ENCODE data around the gene CGB8. TPM values are rescaled to one million over a fixed set of nuclear protein-coding genes. Genes with fewer than 3 reads are reported as not detected.

CGB8 gene
- not detected in 2 replicates for total RNA-seq

GRCh38 chr19:49049011-49049410, at the start of gene CGB8:
CGB8 (minus strand) TSS chr19:49049111; CDS start chr19:49048739, 372 bp downstream.

DNA sequence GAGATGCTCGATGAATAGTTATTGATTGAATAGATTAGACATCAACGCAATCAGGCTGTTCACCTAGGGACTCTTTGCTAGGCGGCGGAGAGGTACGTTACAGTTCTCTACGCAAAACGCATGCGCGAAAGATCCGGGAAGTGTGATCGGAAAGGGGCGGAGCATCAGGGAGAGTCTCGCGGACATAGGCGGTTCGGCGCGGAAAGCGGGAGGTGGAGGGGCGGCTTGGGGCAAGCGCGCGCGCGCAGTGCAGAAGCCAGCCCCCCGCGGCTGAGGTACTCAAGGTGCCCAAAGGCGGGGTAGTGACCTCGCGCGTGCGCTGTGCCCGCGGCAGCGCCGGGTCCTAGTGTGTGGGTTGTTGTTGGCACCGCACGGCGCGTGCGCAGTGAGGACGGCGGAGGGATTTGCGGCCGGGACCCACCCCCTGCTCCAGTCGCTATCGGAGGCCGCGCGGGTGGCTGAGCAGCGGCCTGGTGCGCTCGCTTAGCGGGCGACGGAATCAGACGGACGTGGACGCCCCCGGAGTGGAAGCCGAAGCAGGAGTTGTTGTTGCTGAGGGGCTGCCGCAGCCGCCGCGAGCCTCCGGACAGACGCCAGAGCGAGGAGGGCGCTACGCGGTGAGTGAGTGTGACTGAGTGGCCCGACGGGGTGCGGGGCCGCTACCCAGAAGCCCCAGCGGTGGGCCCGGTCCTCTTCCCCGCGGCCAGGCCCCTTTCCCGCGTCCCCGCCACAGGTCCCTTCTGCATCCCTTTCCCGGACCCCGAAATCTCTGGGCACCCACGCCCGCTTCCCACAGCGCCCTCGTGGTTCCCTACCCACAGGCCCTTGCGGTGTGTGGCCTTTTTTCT, 36.3 kb upstream of the CGB8 start, which contains the start of gene SNRNP70:
SNRNP70 (plus strand) TSS at position 432 of the 848 bp plus-strand sequence. CDS start 964 bp downstream, outside the sequence.

DNA sequence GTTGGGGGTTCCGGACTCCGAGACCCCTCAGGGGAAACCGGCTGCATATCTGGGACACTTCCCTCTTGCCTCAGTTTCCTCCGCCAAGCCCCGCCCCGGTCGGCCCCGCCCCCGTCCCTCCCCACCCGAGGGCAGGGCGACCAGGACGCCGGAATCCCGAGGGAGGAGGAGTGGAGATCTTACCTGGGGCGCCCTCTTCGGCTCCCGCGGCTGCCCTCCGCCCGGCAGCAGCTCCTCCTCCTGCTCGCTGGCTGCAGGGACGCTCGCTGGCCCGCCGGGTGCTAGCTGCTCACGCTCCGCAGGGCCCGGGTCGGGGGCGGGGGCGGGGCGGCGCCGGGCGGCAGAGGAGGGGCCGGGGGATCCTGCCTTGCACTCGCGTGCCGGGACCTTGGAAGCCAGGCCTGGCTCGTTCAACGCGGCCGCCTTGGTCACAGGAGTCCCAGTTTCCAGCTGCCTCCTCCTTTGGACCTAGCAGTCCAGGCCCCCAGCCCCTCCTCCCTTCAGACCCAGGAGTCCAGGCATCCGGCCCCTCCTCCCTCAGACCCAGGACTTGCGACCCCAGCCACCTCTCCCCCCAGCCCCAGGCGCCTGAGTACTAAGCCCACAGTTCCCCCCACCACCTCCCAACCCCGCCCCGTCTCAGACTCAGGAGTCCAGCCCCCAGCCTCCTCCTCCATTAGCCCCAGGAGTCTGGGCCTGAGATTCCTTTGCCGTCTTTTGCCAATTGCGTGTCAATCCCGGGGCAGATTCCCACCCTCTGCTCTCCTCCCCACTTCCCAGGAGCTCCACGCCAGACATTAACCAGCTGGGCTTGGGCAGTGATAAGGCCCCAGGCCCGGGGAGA, 16.1 kb upstream of the CGB8 start, which contains the start of gene NTF4:
NTF4 (minus strand) TSS at position 51 of the 844 bp plus-strand sequence. CDS start 2,821 bp downstream, outside the sequence.

DNA sequence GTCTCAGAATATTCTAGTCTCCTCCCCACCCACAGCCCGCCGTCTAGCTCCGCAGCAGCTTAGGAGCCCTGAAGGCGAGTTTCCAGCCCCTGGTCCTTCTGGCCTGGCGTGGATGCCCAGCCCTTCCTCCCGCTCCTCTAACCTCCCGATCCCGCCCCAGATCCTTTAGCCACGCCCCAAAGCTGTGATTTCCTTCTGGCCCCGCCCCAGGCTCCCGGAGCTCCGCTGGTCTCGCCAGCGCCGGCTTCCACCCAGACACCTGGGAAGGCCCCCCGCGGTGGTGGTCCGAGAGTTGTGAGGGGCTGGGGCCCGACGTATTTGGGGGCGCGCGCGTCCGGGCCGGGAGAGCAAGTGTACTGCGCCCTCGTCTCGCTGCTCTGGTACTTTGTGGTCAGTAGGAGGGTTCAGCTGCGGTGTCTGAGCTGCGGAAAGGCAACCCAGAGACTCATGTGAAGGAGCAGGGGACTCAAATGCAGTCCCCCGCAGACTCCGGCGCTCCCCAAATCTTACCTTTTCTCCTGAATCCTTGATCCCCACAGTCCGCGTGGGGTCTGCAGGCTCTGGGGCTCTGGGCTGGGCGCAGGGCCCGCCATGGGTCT, 8.8 kb upstream of the CGB8 start, which contains the start of gene CGB7:
CGB7 (minus strand) TSS at position 114 of the 599 bp plus-strand sequence. CDS start 2,374 bp downstream, outside the sequence.

DNA sequence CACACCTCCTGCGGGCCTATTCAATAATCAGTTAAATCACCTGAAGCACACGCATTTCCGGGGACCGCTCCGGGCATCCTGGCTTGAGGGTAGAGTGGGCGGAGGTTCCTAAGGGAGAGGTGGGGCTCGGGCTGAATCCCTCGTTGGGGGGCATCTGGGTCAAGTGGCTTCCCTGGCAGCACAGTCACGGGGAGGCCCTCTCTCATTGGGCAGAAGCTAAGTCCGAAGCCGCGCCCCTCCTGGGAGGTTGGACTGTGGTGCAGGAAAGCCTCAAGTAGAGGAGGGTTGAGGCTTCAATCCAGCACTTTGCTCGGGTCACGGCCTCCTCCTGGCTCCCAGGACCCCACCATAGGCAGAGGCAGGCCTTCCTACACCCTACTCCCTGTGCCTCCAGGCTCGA, 5.4 kb downstream of the CGB8 start, which contains the start of gene CGB5:
CGB5 (plus strand) TSS at position 301 of the 400 bp plus-strand sequence. CDS start 362 bp downstream, outside the sequence.

DNA sequence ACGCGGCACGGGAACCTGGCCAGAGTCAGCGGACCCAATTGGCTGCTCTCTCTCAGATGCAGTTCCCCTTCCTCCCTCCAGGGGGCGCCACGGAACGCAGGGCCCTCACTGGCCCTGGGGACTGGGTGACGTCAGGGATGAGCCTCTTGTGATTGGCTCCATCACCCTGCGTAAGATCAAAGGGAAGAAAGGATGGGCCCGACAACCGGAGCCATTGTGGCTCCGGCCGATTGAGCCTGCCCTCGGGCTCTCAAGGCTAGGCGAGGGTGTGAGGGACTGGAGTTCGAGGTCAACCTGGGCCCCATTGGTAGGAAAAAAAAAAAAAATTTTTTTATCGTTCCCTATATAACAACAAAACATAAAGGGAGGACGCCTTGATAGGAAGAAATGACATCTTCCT, 12.1 kb downstream of the CGB8 start, which contains the start of gene CGB1:
CGB1 (minus strand) TSS at position 81 of the 400 bp plus-strand sequence. CDS start 184 bp downstream, outside the sequence.

DNA sequence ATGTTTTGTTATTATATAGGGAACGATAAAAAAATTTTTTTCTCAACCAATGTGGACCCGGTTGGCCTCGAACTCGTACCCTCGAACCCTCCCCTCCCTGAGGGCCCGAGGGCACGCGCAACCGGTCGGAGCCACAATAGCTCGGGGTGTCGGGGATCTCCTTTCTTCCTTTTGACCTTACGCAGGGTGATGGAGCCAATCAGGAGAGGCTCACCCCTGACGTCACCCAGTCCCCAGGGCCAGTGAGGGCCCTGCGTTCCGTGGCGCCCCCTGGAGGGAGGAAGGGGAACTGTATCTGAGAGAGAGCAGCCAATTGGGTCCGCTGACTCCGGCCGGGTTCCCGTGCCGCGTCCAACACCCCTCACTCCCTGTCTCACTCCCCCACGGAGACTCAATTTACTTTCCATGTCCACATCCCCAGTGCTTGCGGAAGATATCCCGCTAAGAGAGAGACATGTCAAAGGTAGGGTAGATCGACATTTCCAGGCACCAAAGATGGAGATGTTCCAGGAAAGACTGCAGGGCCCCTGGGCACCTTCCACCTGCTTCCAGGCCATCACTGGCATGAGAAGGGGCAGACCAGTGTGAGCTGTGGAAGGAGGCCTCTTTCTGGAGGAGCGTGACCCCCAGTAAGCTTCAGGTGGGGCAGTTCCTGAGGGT, 17.1 kb downstream of the CGB8 start, which contains the start of gene CGB2:
CGB2 (plus strand) TSS at position 249 of the 660 bp plus-strand sequence; CDS start at position 455, 206 bp downstream.

DNA sequence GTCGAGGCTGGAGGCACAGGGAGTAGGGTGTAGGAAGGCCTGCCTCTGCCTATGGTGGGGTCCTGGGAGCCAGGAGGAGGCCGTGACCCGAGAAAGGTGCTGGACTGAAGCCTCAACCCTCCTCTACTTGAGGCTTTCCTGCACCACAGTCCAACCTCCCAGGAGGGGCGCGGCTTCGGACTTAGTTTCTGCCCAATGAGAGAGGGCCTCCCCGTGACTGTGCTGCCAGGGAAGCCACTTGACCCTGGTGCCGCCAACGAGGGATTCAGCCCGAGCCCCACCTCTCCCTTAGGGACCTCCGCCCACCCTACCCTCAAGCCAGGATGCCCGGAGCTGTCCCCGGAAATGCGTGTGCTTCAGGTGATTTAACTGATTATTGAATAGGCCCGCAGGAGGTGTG, 24.7 kb downstream of the CGB8 start, which contains the start of gene CGB3:
CGB3 (minus strand) TSS at position 101 of the 400 bp plus-strand sequence. CDS start 362 bp downstream, outside the sequence.

DNA sequence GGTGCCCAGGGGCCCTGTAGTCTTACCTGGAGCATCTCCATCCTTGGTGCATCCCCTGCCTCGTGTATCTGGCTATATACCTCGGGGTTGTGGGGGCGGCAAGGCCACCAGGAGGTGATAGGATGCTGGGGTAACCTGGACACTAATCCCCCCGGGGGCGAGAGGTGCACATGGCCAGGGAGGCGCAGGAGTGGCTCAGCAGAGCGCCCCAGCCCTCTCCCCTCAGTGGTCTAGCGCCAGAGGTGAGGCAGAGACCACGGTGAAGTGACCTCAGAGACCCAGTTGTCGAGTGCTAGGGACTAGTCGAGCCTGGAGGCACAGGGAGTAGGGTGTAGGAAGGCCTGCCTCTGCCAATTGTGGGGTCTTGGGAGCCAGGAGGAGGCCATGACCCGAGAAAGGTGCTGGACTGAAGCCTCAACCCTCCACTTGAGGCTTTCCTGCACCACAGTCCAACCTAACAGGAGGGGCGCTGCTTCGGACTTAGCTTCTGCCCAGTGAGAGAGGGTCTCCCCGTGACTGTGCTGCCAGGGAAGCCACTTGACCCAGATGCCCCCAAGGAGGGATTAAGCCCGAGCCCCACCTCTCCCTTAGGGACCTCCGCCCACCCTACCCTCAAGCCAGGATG, 31.8 kb downstream of the CGB8 start, which contains the start of gene LHB:
LHB (minus strand) TSS at position 51 of the 625 bp plus-strand sequence; CDS start at position 41, 10 bp downstream.

Small RNAs within 50 kb of the gene (small RNA-seq; reads per million reads assigned to genes)
- gene MIR6798 (not detected), gene RN7SL708P (not detected)

Other genes starting within 250 kb of the CGB8 start
- 34.8 and 44.5 TPM in 2 replicates for gene BCAT2, start 238.1 kb downstream of the CGB8 start, total RNA-seq
- gene HSD17B14, start 212.6 kb downstream of the CGB8 start, total RNA-seq: 2.7 and 6.2 TPM in 2 replicates
- gene PLEKHA4, start 180.5 kb downstream of the CGB8 start, total RNA-seq: 4.4 and 5.6 TPM in 2 replicates
- 35.7 and 43.0 TPM in 2 replicates for gene PPP1R15A, start 176.7 kb downstream of the CGB8 start, total RNA-seq
- gene TULP2, start 150.4 kb downstream of the CGB8 start, total RNA-seq: 0.40 TPM in 1 of 2 replicates, not detected in the other
- gene NUCB1, start 148.8 kb downstream of the CGB8 start, total RNA-seq: 193 and 203 TPM in 2 replicates
- gene DHDH, start 115.4 kb downstream of the CGB8 start, total RNA-seq: not detected in 2 replicates
- 81.7 and 89.2 TPM in 2 replicates for gene BAX, start 94.2 kb downstream of the CGB8 start, total RNA-seq
- 1,330 and 1,646 TPM in 2 replicates for gene FTL, start 83.8 kb downstream of the CGB8 start, total RNA-seq
- gene GYS1, start 55.8 kb downstream of the CGB8 start, total RNA-seq: 45.9 and 46.9 TPM in 2 replicates
- 152 and 220 TPM in 2 replicates for gene RUVBL2, start 55.2 kb downstream of the CGB8 start, total RNA-seq
- not detected in 2 replicates for gene LHB, start 32.0 kb downstream of the CGB8 start, total RNA-seq
- gene CGB3, start 24.8 kb downstream of the CGB8 start, total RNA-seq: not detected in 2 replicates
- gene CGB2, start 17.2 kb downstream of the CGB8 start, total RNA-seq: not detected in 2 replicates
- not detected in 2 replicates for gene CGB1, start 12.2 kb downstream of the CGB8 start, total RNA-seq
- 0.22 TPM in 1 of 2 replicates, not detected in the other for gene CGB5, start 5.3 kb downstream of the CGB8 start, total RNA-seq
- 0.13 and 0.29 TPM in 2 replicates for gene CGB7, start 8.6 kb upstream of the CGB8 start, total RNA-seq
- gene NTF4, start 15.7 kb upstream of the CGB8 start, total RNA-seq: not detected in 2 replicates
- gene KCNA7, start 23.6 kb upstream of the CGB8 start, total RNA-seq: not detected in 2 replicates
- gene SNRNP70, start 36.3 kb upstream of the CGB8 start, total RNA-seq: 169 and 205 TPM in 2 replicates
- gene LIN7B, start 65.3 kb upstream of the CGB8 start, total RNA-seq: 0.93 and 1.1 TPM in 2 replicates
- 0.80 and 0.93 TPM in 2 replicates for gene C19orf73, start 70.0 kb upstream of the CGB8 start, total RNA-seq
- 1.7 and 3.2 TPM in 2 replicates for gene PPFIA3, start 70.4 kb upstream of the CGB8 start, total RNA-seq
- gene HRC, start 106.3 kb upstream of the CGB8 start, total RNA-seq: not detected in 2 replicates
- 14.1 and 16.5 TPM in 2 replicates for gene TRPM4, start 108.7 kb upstream of the CGB8 start, total RNA-seq